ENCODE measurements around the gene ANKS1A.

ANKS1A gene

GRCh38 chr6:35091346-35092083 lies 202.5 kb downstream of the ANKS1A start:
- H3K36me3 ChIP-seq (ENCODE audit: insufficient read depth, insufficient read length, low read length), result peaks cover 22% of the 10 kb centered on the region
- TF ChIP-seq YY1 (IDR thresholded peaks at IDR 0.05; ENCODE audit: insufficient read depth, insufficient read length) (no peak), SUZ12 (IDR thresholded peaks at IDR 0.05; ENCODE audit: extremely low read depth, insufficient read depth, insufficient read length) (no peak), ZNF274 (IDR thresholded peaks at IDR 0.05; ENCODE audit: low read depth, low read length) (no peak)
- H3K9ac ChIP-seq (ENCODE audit: insufficient read length, low read depth), result no peak overlapping the region
- H3K4me1 ChIP-seq (ENCODE audit: insufficient read depth, insufficient read length), result peaks cover 3% of the 10 kb centered on the region
- H3K27me3 ChIP-seq (ENCODE audit: insufficient read depth, insufficient read length), result no peaks in the 10 kb centered on the region
- no peak for DNase-seq (ENCODE audit: low read depth, low spot score)
- no peaks in the 10 kb centered on the region for H3K9me3 ChIP-seq (ENCODE audit: insufficient read depth, low read length)
- no peak overlapping the region for H3K4me3 ChIP-seq (ENCODE audit: insufficient read length, low read depth)

GRCh38 chr6:35092362-35093117 lies 203.5 kb downstream of the ANKS1A start:
- no peak for TF ChIP-seq YY1 (IDR thresholded peaks at IDR 0.05; ENCODE audit: insufficient read depth, insufficient read length)
- TF ChIP-seq SUZ12 (IDR thresholded peaks at IDR 0.05; ENCODE audit: extremely low read depth, insufficient read depth, insufficient read length), result no peak
- TF ChIP-seq ZNF274 (IDR thresholded peaks at IDR 0.05; ENCODE audit: low read depth, low read length), result no peak
- Histone ChIP-seq H3K9me3 (ENCODE audit: insufficient read depth, low read length) (no peaks in the 10 kb centered on the region), H3K9ac (ENCODE audit: insufficient read length, low read depth) (no peak overlapping the region), H3K36me3 (ENCODE audit: insufficient read depth, insufficient read length, low read length) (peaks cover 12% of the 10 kb centered on the region), H3K27me3 (ENCODE audit: insufficient read depth, insufficient read length) (no peaks in the 10 kb centered on the region), H3K4me1 (ENCODE audit: insufficient read depth, insufficient read length) (peaks cover 3% of the 10 kb centered on the region), H3K4me3 (ENCODE audit: insufficient read length, low read depth) (no peak overlapping the region)
- DNase-seq (ENCODE audit: low read depth, low spot score), result no peak

GRCh38 chr6:35093118-35093445 lies 204.0 kb downstream of the ANKS1A start:
- H3K27me3 ChIP-seq (ENCODE audit: insufficient read depth, insufficient read length), result no peaks in the 10 kb centered on the region
- no peak overlapping the region for H3K4me3 ChIP-seq (ENCODE audit: insufficient read length, low read depth)
- no peak overlapping the region for H3K9ac ChIP-seq (ENCODE audit: insufficient read length, low read depth)
- DNase-seq (ENCODE audit: low read depth, low spot score), result no peak
- peaks cover 3% of the 10 kb centered on the region for H3K4me1 ChIP-seq (ENCODE audit: insufficient read depth, insufficient read length)
- H3K36me3 ChIP-seq (ENCODE audit: insufficient read depth, insufficient read length, low read length), result peaks cover 7% of the 10 kb centered on the region
- no peak for TF ChIP-seq SUZ12 (IDR thresholded peaks at IDR 0.05; ENCODE audit: extremely low read depth, insufficient read depth, insufficient read length)
- TF ChIP-seq ZNF274 (IDR thresholded peaks at IDR 0.05; ENCODE audit: low read depth, low read length), result no peak
- TF ChIP-seq YY1 (IDR thresholded peaks at IDR 0.05; ENCODE audit: insufficient read depth, insufficient read length), result no peak
- H3K9me3 ChIP-seq (ENCODE audit: insufficient read depth, low read length), result no peaks in the 10 kb centered on the region

GRCh38 chr6:35093783-35094182 lies 204.7 kb downstream of the ANKS1A start:
- Histone ChIP-seq H3K27me3 (ENCODE audit: insufficient read depth, insufficient read length) (no peaks in the 10 kb centered on the region), H3K9me3 (ENCODE audit: insufficient read depth, low read length) (no peaks in the 10 kb centered on the region), H3K4me3 (ENCODE audit: insufficient read length, low read depth) (no peak overlapping the region), H3K36me3 (ENCODE audit: insufficient read depth, insufficient read length, low read length) (no peaks in the 10 kb centered on the region), H3K9ac (ENCODE audit: insufficient read length, low read depth) (no peak overlapping the region), H3K4me1 (ENCODE audit: insufficient read depth, insufficient read length) (peaks cover 3% of the 10 kb centered on the region)
- DNase-seq (ENCODE audit: low read depth, low spot score), result no peak
- TF ChIP-seq YY1 (IDR thresholded peaks at IDR 0.05; ENCODE audit: insufficient read depth, insufficient read length), result no peak
- TF ChIP-seq SUZ12 (IDR thresholded peaks at IDR 0.05; ENCODE audit: extremely low read depth, insufficient read depth, insufficient read length), result no peak
- TF ChIP-seq ZNF274 (IDR thresholded peaks at IDR 0.05; ENCODE audit: low read depth, low read length), result no peak

- H3K9me3 ChIP-seq (ENCODE audit: insufficient read depth, low read length), result no peaks in the 10 kb centered on the region
- no peak for DNase-seq (ENCODE audit: low read depth, low spot score)
- TF ChIP-seq SUZ12 (IDR thresholded peaks at IDR 0.05; ENCODE audit: extremely low read depth, insufficient read depth, insufficient read length), result no peak
- no peak for TF ChIP-seq ZNF274 (IDR thresholded peaks at IDR 0.05; ENCODE audit: low read depth, low read length)
- TF ChIP-seq YY1 (IDR thresholded peaks at IDR 0.05; ENCODE audit: insufficient read depth, insufficient read length), result no peak
These were observed 205.1 kb downstream of the ANKS1A start for GRCh38 chr6:35094183-35094582.

GRCh38 chr6:35096129-35096862 lies 207.2 kb downstream of the ANKS1A start:
- no peaks in the 10 kb centered on the region for H3K36me3 ChIP-seq (ENCODE audit: insufficient read depth, insufficient read length, low read length)
- no peak for DNase-seq (ENCODE audit: low read depth, low spot score)
- TF ChIP-seq YY1 (IDR thresholded peaks at IDR 0.05; ENCODE audit: insufficient read depth, insufficient read length), result no peak
- no peak for TF ChIP-seq ZNF274 (IDR thresholded peaks at IDR 0.05; ENCODE audit: low read depth, low read length)
- no peak for TF ChIP-seq SUZ12 (IDR thresholded peaks at IDR 0.05; ENCODE audit: extremely low read depth, insufficient read depth, insufficient read length)
- H3K9me3 ChIP-seq (ENCODE audit: insufficient read depth, low read length), result no peaks in the 10 kb centered on the region
- H3K4me1 ChIP-seq (ENCODE audit: insufficient read depth, insufficient read length), result no peaks in the 10 kb centered on the region
- H3K27me3 ChIP-seq (ENCODE audit: insufficient read depth, insufficient read length), result no peaks in the 10 kb centered on the region
- H3K9ac ChIP-seq (ENCODE audit: insufficient read length, low read depth), result no peak overlapping the region
- H3K4me3 ChIP-seq (ENCODE audit: insufficient read length, low read depth), result no peak overlapping the region

More at GRCh38 chr6:35094183-35094582, 205.1 kb downstream of the ANKS1A start:
- Histone ChIP-seq H3K36me3 (ENCODE audit: insufficient read depth, insufficient read length, low read length) (no peaks in the 10 kb centered on the region), H3K27me3 (ENCODE audit: insufficient read depth, insufficient read length) (no peaks in the 10 kb centered on the region), H3K4me3 (ENCODE audit: insufficient read length, low read depth) (no peak overlapping the region), H3K4me1 (ENCODE audit: insufficient read depth, insufficient read length) (peaks cover 1% of the 10 kb centered on the region), H3K9ac (ENCODE audit: insufficient read length, low read depth) (no peak overlapping the region)

- H3K9me3 ChIP-seq (ENCODE audit: insufficient read depth, low read length), result no peaks in the 10 kb centered on the region
- H3K9ac ChIP-seq (ENCODE audit: insufficient read length, low read depth), result no peak overlapping the region
- H3K4me3 ChIP-seq (ENCODE audit: insufficient read length, low read depth), result no peak overlapping the region
- H3K4me1 ChIP-seq (ENCODE audit: insufficient read depth, insufficient read length), result no peaks in the 10 kb centered on the region
- H3K36me3 ChIP-seq (ENCODE audit: insufficient read depth, insufficient read length, low read length), result no peaks in the 10 kb centered on the region
- TF ChIP-seq YY1 (IDR thresholded peaks at IDR 0.05; ENCODE audit: insufficient read depth, insufficient read length) (no peak), ZNF274 (IDR thresholded peaks at IDR 0.05; ENCODE audit: low read depth, low read length) (no peak), SUZ12 (IDR thresholded peaks at IDR 0.05; ENCODE audit: extremely low read depth, insufficient read depth, insufficient read length) (no peak)
- no peaks in the 10 kb centered on the region for H3K27me3 ChIP-seq (ENCODE audit: insufficient read depth, insufficient read length)
- no peak for DNase-seq (ENCODE audit: low read depth, low spot score)
These were observed 210.1 kb downstream of the ANKS1A start for GRCh38 chr6:35099116-35099515.
